Measurements from ENCODE around the gene ZNF552.
A peak's percentile ranks its signal among the peaks of the same experiment; 100 is the strongest.

Gene ZNF552

GRCh38 chr19:57771417-57771816, 43.3 kb downstream of the ZNF552 start:
- DNase-seq = no peak

- peak; percentile 97 for DNase-seq
These were observed 45.2 kb downstream of the ZNF552 start, which contains the start of gene ZNF586 for GRCh38 chr19:57769345-57770131. Gene ZNF586 (plus strand): TSS chr19:57769676. CDS start chr19:57769843, 167 bp downstream.

- DNase-seq = no peak
These were observed 55.6 kb downstream of the ZNF552 start for GRCh38 chr19:57759096-57759495.

- no peak for DNase-seq
These were observed 56.8 kb downstream of the ZNF552 start for GRCh38 chr19:57757941-57758340.
